ENCODE measurements around the gene PPARGC1A.

The PPARGC1A gene, protein sequence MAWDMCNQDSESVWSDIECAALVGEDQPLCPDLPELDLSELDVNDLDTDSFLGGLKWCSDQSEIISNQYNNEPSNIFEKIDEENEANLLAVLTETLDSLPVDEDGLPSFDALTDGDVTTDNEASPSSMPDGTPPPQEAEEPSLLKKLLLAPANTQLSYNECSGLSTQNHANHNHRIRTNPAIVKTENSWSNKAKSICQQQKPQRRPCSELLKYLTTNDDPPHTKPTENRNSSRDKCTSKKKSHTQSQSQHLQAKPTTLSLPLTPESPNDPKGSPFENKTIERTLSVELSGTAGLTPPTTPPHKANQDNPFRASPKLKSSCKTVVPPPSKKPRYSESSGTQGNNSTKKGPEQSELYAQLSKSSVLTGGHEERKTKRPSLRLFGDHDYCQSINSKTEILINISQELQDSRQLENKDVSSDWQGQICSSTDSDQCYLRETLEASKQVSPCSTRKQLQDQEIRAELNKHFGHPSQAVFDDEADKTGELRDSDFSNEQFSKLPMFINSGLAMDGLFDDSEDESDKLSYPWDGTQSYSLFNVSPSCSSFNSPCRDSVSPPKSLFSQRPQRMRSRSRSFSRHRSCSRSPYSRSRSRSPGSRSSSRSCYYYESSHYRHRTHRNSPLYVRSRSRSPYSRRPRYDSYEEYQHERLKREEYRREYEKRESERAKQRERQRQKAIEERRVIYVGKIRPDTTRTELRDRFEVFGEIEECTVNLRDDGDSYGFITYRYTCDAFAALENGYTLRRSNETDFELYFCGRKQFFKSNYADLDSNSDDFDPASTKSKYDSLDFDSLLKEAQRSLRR

DNA sequence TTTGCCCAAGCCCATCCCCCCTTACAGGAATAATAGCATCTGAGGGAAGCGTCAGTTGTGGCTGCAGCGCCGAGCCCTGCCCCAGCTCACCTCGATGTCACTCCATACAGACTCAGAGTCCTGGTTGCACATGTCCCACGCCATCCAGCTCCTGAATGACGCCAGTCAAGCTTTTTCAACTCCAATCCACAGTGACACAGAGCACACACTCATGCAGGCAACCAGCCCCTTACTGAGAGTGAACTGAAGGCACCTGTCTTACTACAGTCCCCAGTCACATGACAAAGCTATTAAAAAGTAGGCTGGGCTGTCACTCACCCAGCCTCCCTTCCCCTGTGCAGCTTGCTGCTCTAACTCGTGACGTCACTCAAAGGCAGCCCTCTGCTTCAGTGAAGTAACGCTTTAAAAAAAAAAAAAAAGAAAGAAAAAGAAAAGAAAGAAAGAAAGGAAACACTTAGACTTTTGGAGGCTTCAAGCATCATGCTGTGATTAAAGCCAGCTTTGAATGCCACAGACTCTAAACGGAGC is at the start of gene PPARGC1A:
PPARGC1A (minus strand) TSS at position 234 of the 528 bp plus-strand sequence; CDS start at position 144, 90 bp downstream.
- POLR2A ChIA-PET, result no interaction called here
- H3K4me3 ChIP-seq (ENCODE audit: low read depth, low read length), result peak within 1 kb of the TSS; percentile 50

DNA sequence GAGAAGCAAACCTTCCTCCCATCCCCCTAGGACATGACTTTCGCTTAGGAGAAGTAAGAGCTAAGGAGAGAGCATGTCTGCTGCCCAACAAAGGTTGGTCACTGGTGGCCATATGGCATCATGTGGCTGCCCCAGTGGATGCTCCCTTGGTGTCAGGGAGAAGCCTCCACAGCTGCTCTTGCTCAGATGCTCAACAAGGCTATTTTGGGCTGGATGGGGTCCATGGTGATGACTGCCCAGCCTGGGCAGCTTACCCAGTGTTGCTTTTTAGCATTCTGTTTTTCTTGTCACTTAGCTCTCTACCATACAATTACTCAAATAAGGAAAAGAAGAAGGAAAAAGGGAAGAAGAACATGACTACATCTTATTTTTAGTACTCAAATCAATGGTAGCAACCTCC is 48.9 kb upstream of the PPARGC1A start:
- no peak for DNase-seq (ENCODE audit: low read depth, low spot score)
- ChIA-PET POLR2A (no interaction called here), CTCF (interaction anchor here (1.6 kb wide), 1 partner anchor 27 kb away, joined by 3 read pairs; no protein-coding TSS in a partner anchor)
- TF ChIP-seq, protein P1, sequence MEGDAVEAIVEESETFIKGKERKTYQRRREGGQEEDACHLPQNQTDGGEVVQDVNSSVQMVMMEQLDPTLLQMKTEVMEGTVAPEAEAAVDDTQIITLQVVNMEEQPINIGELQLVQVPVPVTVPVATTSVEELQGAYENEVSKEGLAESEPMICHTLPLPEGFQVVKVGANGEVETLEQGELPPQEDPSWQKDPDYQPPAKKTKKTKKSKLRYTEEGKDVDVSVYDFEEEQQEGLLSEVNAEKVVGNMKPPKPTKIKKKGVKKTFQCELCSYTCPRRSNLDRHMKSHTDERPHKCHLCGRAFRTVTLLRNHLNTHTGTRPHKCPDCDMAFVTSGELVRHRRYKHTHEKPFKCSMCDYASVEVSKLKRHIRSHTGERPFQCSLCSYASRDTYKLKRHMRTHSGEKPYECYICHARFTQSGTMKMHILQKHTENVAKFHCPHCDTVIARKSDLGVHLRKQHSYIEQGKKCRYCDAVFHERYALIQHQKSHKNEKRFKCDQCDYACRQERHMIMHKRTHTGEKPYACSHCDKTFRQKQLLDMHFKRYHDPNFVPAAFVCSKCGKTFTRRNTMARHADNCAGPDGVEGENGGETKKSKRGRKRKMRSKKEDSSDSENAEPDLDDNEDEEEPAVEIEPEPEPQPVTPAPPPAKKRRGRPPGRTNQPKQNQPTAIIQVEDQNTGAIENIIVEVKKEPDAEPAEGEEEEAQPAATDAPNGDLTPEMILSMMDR (IDR thresholded peaks at IDR 0.05; ENCODE audit: insufficient read depth, low read length, missing control alignments), result no peak
- no peak overlapping the region for H3K4me3 ChIP-seq (ENCODE audit: low read depth, low read length)

More for the DNA sequence above, at the start of gene PPARGC1A:
- DNase-seq (ENCODE audit: low read depth, low spot score), result no peak
- TF ChIP-seq, protein P1 (IDR thresholded peaks at IDR 0.05; ENCODE audit: insufficient read depth, low read length, missing control alignments), result no peak
- CTCF ChIA-PET, result interaction anchor here (1.5 kb wide), 1 partner anchor 529 kb away, joined by 3 read pairs; no protein-coding TSS in a partner anchor

DNA sequence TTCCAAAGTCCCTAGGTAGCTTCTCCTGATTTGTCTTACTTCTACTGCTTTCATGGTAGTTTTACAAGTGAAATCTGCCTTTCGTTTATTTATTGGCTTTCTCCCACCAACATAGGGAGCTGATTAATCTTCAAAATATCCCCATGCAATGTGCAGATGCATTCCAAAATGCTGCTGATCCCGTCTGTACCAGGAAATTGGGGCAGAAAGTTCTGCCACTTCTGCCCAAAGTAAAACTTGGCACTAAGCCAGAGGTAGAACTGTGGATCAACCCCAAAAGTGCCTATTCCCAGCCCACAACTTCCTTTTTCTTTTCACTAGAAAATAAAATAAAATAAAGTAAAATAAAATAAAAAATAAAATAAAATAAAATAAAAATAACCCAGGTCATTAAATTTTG is 47.3 kb upstream of the PPARGC1A start:
- no peak overlapping the region for H3K4me3 ChIP-seq (ENCODE audit: low read depth, low read length)
- POLR2A ChIA-PET, result no interaction called here
- CTCF ChIA-PET, result no interaction called here
- no peak for DNase-seq (ENCODE audit: low read depth, low spot score)
- TF ChIP-seq, protein P1 (IDR thresholded peaks at IDR 0.05; ENCODE audit: insufficient read depth, low read length, missing control alignments), result no peak

DNA sequence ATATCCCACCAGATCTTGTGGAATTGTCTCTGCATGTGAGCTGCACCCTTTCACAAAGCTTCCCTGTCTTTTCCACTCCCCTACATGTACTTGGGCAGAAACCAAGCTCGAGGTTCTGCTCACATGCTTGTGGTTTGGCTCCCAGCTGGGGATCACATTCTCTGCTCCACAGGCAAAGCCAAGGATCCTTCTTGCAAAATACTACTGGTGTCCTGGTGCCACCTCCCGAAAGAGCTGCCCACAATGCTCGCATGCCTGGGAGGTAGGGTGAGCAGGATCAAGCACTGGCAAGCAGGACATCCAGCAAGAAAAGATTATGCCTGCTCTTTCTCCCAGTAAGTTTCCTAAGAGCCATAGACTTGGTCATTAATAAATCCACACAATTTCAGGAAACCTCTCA is 45.1 kb upstream of the PPARGC1A start:
- no peak overlapping the region for H3K4me3 ChIP-seq (ENCODE audit: low read depth, low read length)
- CTCF ChIA-PET, result no interaction called here
- TF ChIP-seq, protein P1 (IDR thresholded peaks at IDR 0.05; ENCODE audit: insufficient read depth, low read length, missing control alignments), result no peak
- POLR2A ChIA-PET, result no interaction called here
- peak; percentile 83 for DNase-seq (ENCODE audit: low read depth, low spot score)

DNA sequence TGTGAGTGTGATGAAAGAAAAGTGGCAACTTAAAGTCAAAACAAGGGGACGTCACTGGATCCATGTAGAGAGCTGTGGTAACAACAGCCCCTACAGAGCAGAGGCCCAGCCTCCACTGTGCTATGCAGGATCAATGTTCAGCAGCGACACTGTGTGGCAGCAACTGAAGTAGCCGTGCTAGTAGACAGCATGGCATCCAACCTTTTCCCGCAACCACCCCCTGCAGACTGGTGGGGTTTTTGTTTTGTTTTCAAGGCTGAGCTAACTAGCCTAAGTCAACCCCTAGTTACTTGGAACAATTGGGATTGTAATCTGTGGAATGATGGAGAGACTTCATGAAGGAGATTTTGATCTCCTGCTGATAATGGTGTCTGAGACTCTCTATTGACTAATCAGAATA is 44.4 kb upstream of the PPARGC1A start:
- TF ChIP-seq, protein P1 (IDR thresholded peaks at IDR 0.05; ENCODE audit: insufficient read depth, low read length, missing control alignments), result no peak
- ChIA-PET POLR2A (no interaction called here), CTCF (no interaction called here)
- H3K4me3 ChIP-seq (ENCODE audit: low read depth, low read length), result no peak overlapping the region
- DNase-seq (ENCODE audit: low read depth, low spot score), result no peak

DNA sequence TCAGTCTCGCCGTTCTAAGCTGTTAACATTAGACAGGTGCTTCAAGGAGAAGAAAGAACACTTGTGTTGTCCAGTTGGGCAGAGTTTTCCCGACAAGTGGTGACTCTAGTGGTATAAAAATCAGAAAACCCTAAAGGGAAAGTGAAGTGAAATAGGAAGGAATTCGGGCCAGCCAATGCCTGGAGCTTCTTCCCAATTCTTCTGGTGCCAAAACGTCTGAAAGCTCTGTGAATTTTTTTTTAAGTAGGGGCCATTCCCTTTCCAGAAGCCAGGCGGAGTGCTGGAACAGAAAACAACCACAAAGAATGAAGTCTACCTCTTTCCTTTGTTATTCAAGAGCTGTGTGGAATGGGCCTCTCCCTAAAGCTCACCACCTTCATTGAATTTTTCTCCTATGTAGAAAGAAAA is 43.1 kb upstream of the PPARGC1A start:
- ChIA-PET POLR2A (no interaction called here), CTCF (interaction anchor here (1.1 to 1.5 kb wide), 3 partner anchors 8 to 486 kb away, joined by 3 to 10 read pairs (median 4); no protein-coding TSS in a partner anchor)
- no peak overlapping the region for H3K4me3 ChIP-seq (ENCODE audit: low read depth, low read length)
- no peak for DNase-seq (ENCODE audit: low read depth, low spot score)
- TF ChIP-seq, protein P1 (IDR thresholded peaks at IDR 0.05; ENCODE audit: insufficient read depth, low read length, missing control alignments), result no peak
